Mononuclear cell (primary cell): ENCODE data around the gene ASAP2. TPM values are rescaled to one million over a fixed set of nuclear protein-coding genes. Genes with fewer than 3 reads are reported as not detected.

Source experiments
- H3K27me3 ChIP-seq: 2 replicates; pipeline ENCODE4 v1.6.0; 2011; ENCODE audit warnings: low read length, control low read depth; ENCODE audit not compliant: insufficient read depth
- H3K4me1 ChIP-seq: 2 replicates; pipeline ENCODE4 v1.5.1; 2011; ENCODE audit warnings: mild to moderate bottlenecking, low read length, control low read depth; ENCODE audit not compliant: insufficient read depth
- H3K4me3 ChIP-seq: 2 replicates; pipeline ENCODE4 v1.5.1; 2011; ENCODE audit warnings: mild to moderate bottlenecking, low read length, moderate library complexity
- H3K9me3 ChIP-seq: 2 replicates; pipeline ENCODE4 v1.5.1; 2011; ENCODE audit warnings: low read depth, mild to moderate bottlenecking, control low read depth, low read length
- total RNA-seq: library from RNA; depleted of rRNA; stranded (reverse); fragments of >200 nt; gene quantifications from one replicate; pipeline ENCODE4 v1.2.3, GENCODE V29; 2012

ASAP2 gene
- total RNA-seq, 1 donor: 4.6 TPM

GRCh38 chr2:9401646-9402371, 195.2 kb downstream of the ASAP2 start:
- Histone ChIP-seq H3K9me3 (no peaks in the 10 kb centered on the region), H3K4me3 (no peak overlapping the region), H3K4me1 (no peaks in the 10 kb centered on the region), H3K27me3 (no peaks in the 10 kb centered on the region)

GRCh38 chr2:9403924-9404323, 197.3 kb downstream of the ASAP2 start:
- no peaks in the 10 kb centered on the region for H3K4me1 ChIP-seq
- no peaks in the 10 kb centered on the region for H3K9me3 ChIP-seq
- no peaks in the 10 kb centered on the region for H3K27me3 ChIP-seq
- H3K4me3 ChIP-seq: no peak overlapping the region

- Histone ChIP-seq H3K4me1 (no peaks in the 10 kb centered on the region), H3K9me3 (no peaks in the 10 kb centered on the region), H3K27me3 (no peaks in the 10 kb centered on the region), H3K4me3 (no peak overlapping the region)
Measured at GRCh38 chr2:9404451-9404850, 197.8 kb downstream of the ASAP2 start.

GRCh38 chr2:9405636-9406035, 199.0 kb downstream of the ASAP2 start:
- H3K9me3 ChIP-seq: no peaks in the 10 kb centered on the region
- H3K4me1 ChIP-seq: no peaks in the 10 kb centered on the region
- H3K4me3 ChIP-seq: no peak overlapping the region
- no peaks in the 10 kb centered on the region for H3K27me3 ChIP-seq

GRCh38 chr2:9406529-9407362, 200.1 kb downstream of the ASAP2 start:
- Histone ChIP-seq H3K4me3 (no peak overlapping the region), H3K9me3 (no peaks in the 10 kb centered on the region), H3K27me3 (no peaks in the 10 kb centered on the region), H3K4me1 (no peaks in the 10 kb centered on the region)

GRCh38 chr2:9407363-9407811, 200.8 kb downstream of the ASAP2 start:
- H3K9me3 ChIP-seq: no peaks in the 10 kb centered on the region
- H3K4me1 ChIP-seq: no peaks in the 10 kb centered on the region
- H3K27me3 ChIP-seq: no peaks in the 10 kb centered on the region
- no peak overlapping the region for H3K4me3 ChIP-seq

GRCh38 chr2:9408641-9409151, 202.1 kb downstream of the ASAP2 start:
- Histone ChIP-seq H3K27me3 (no peaks in the 10 kb centered on the region), H3K4me3 (no peak overlapping the region), H3K4me1 (no peaks in the 10 kb centered on the region), H3K9me3 (no peaks in the 10 kb centered on the region)

- H3K27me3 ChIP-seq: no peaks in the 10 kb centered on the region
- no peaks in the 10 kb centered on the region for H3K4me1 ChIP-seq
- no peak overlapping the region for H3K4me3 ChIP-seq
- H3K9me3 ChIP-seq: no peaks in the 10 kb centered on the region
Measured at GRCh38 chr2:9410108-9410507, 203.5 kb downstream of the ASAP2 start.

- H3K4me1 ChIP-seq: peaks cover 3% of the 10 kb centered on the region
- H3K4me3 ChIP-seq: no peak overlapping the region
- no peaks in the 10 kb centered on the region for H3K27me3 ChIP-seq
- no peaks in the 10 kb centered on the region for H3K9me3 ChIP-seq
Measured at GRCh38 chr2:9412781-9413180, 206.2 kb downstream of the ASAP2 start.

GRCh38 chr2:9415516-9416169, 209.0 kb downstream of the ASAP2 start:
- H3K27me3 ChIP-seq: no peaks in the 10 kb centered on the region
- no peak overlapping the region for H3K4me3 ChIP-seq
- H3K4me1 ChIP-seq: peaks cover 15% of the 10 kb centered on the region
- H3K9me3 ChIP-seq: no peaks in the 10 kb centered on the region

GRCh38 chr2:9416267-9416961, 209.8 kb downstream of the ASAP2 start:
- no peaks in the 10 kb centered on the region for H3K27me3 ChIP-seq
- H3K9me3 ChIP-seq: no peaks in the 10 kb centered on the region
- no peak overlapping the region for H3K4me3 ChIP-seq
- H3K4me1 ChIP-seq: peaks cover 18% of the 10 kb centered on the region

- no peaks in the 10 kb centered on the region for H3K9me3 ChIP-seq
Measured at GRCh38 chr2:9416962-9417316, 210.3 kb downstream of the ASAP2 start.

GRCh38 chr2:9417725-9418124, 211.1 kb downstream of the ASAP2 start:
- Histone ChIP-seq H3K9me3 (no peaks in the 10 kb centered on the region), H3K4me3 (no peak overlapping the region), H3K27me3 (no peaks in the 10 kb centered on the region), H3K4me1 (peaks cover 31% of the 10 kb centered on the region)

More at GRCh38 chr2:9416962-9417316, 210.3 kb downstream of the ASAP2 start:
- H3K27me3 ChIP-seq: no peaks in the 10 kb centered on the region
- H3K4me3 ChIP-seq: no peak overlapping the region
- H3K4me1 ChIP-seq: peaks cover 23% of the 10 kb centered on the region

- H3K4me3 ChIP-seq: no peak overlapping the region
- H3K27me3 ChIP-seq: no peaks in the 10 kb centered on the region
- no peaks in the 10 kb centered on the region for H3K9me3 ChIP-seq
- peaks cover 32% of the 10 kb centered on the region for H3K4me1 ChIP-seq
Measured at GRCh38 chr2:9418746-9419145, 212.1 kb downstream of the ASAP2 start.
